Colon (tissue), 2 donors: ENCODE results near the gene SDE2.
"Not testable (repeated sequence)": the region's sequence is repeated elsewhere in the genome, so short reads cannot be mapped to it uniquely, and the experiment has no call there.

Experiments
- FAIRE-seq: peaks from 2 replicates; lab custom pipeline; 2012; peaks lifted over from hg19 to GRCh38; lab: Jason Lieb, UNC
- donor health status: control.
- donor health status: control.

SDE2 gene

GRCh38 chr1:226006686-226007085, 7.5 kb upstream of the SDE2 start:
- FAIRE-seq: no peak

GRCh38 chr1:226004396-226004795, 5.3 kb upstream of the SDE2 start:
- no peak for FAIRE-seq

GRCh38 chr1:226003502-226004170, 4.5 kb upstream of the SDE2 start:
- no peak for FAIRE-seq

GRCh38 chr1:226002667-226003501, 3.7 kb upstream of the SDE2 start:
- no peak for FAIRE-seq

- FAIRE-seq: no peak
Observed at GRCh38 chr1:226001963-226002666, 3.0 kb upstream of the SDE2 start.

- FAIRE-seq: no peak
Observed at GRCh38 chr1:226001088-226001487, 1.9 kb upstream of the SDE2 start.

- not testable (repeated sequence) for FAIRE-seq
Observed at GRCh38 chr1:226000493-226001081, 1.4 kb upstream of the SDE2 start.

GRCh38 chr1:225999912-226000337, 782 bp upstream of the SDE2 start:
- no peak for FAIRE-seq

- FAIRE-seq: no peak
Observed at GRCh38 chr1:225998560-225999226, 450 bp downstream of the SDE2 start.

- no peak for FAIRE-seq
Observed at GRCh38 chr1:225996946-225997545, 2.1 kb downstream of the SDE2 start.

- FAIRE-seq: no peak
Observed at GRCh38 chr1:225995919-225996864, 3.0 kb downstream of the SDE2 start.

GRCh38 chr1:225990705-225991464, 8.3 kb downstream of the SDE2 start:
- FAIRE-seq: no peak

- FAIRE-seq: no peak
Observed at GRCh38 chr1:225987491-225988316, 11.4 kb downstream of the SDE2 start.

GRCh38 chr1:225981714-225982113, 17.4 kb downstream of the SDE2 start:
- FAIRE-seq: no peak

GRCh38 chr1:225980005-225980836, 18.9 kb downstream of the SDE2 start:
- FAIRE-seq: no peak

- no peak for FAIRE-seq
Observed at GRCh38 chr1:225979421-225979820, 19.7 kb downstream of the SDE2 start.

- no peak for FAIRE-seq
Observed at GRCh38 chr1:225977937-225978748, 21.0 kb downstream of the SDE2 start.
